MCF 10A (cell line): ENCODE data around the gene CSTF2T. TPM values are rescaled to one million over a fixed set of nuclear protein-coding genes. Genes with fewer than 3 reads are reported as not detected.
A peak's percentile ranks its signal among the peaks of the same experiment; 100 is the strongest.

ENCODE experiments used
- Bru-seq: library from RNA; stranded (reverse); fragments of 400-500 nt; gene quantifications from one replicate; lab custom pipeline; 2021; lab: Mats Ljungman, UMichigan
- BruChase-seq, 2 experiments: library from RNA; stranded (reverse); fragments of 400-500 nt; gene quantifications; one replicate each; lab custom pipeline; 2021; lab: Mats Ljungman, UMichigan
- BruUV-seq: library from RNA; stranded (reverse); fragments of 400-500 nt; replicated peaks from 2 replicates; lab custom pipeline; 2021; lab: Mats Ljungman, UMichigan
- CTCF ChIA-PET: fragments of 300-600 bp; sonication (Branson Sonifier 250); formaldehyde crosslinking; extraction: SDS; loops from one replicate; lab custom pipeline; 2021; ENCODE audit warnings: antibody characterized with exemption, inconsistent platforms; lab: Yijun Ruan, JAX
- POLR2A ChIA-PET: fragments of 300-600, 350-650 bp; sonication (Branson Sonifier 250); formaldehyde crosslinking; extraction: SDS; loops from one replicate; lab custom pipeline; 2020; ENCODE audit warnings: antibody characterized with exemption, inconsistent platforms; lab: Yijun Ruan, JAX
- DNase-seq: peaks from one replicate; pipeline ENCODE4 v3.0.0-alpha.2; 2018; ENCODE audit not compliant: unreplicated experiment
- H3K27ac Mint-ChIP-seq: one replicate; pipeline ENCODE4 v1.8.0; 2022; ENCODE audit warnings: mild to moderate bottlenecking, low read depth, mixed read lengths; ENCODE audit not compliant: unreplicated experiment
- H3K27me3 Mint-ChIP-seq: one replicate; pipeline ENCODE4 v1.8.0; 2022; ENCODE audit warnings: mixed read lengths; ENCODE audit not compliant: insufficient read depth, unreplicated experiment
- H3K36me3 Mint-ChIP-seq: one replicate; pipeline ENCODE4 v1.8.0; 2022; ENCODE audit warnings: mild to moderate bottlenecking, moderate library complexity, mixed read lengths; ENCODE audit not compliant: insufficient read depth, unreplicated experiment
- H3K4me1 Mint-ChIP-seq: one replicate; pipeline ENCODE4 v1.8.0; 2022; ENCODE audit warnings: mixed read lengths; ENCODE audit not compliant: insufficient read depth, unreplicated experiment
- H3K4me3 Mint-ChIP-seq: one replicate; pipeline ENCODE4 v1.8.0; 2022; ENCODE audit warnings: mild to moderate bottlenecking, moderate library complexity, mixed read lengths; ENCODE audit not compliant: unreplicated experiment
- H3K9me3 Mint-ChIP-seq: one replicate; pipeline ENCODE4 v1.8.0; 2022; ENCODE audit warnings: mixed read lengths; ENCODE audit not compliant: unreplicated experiment
- intact Hi-C: fragments of 100-400 bp; cut with micrococcal nuclease; formaldehyde crosslinking; loops from 2 replicates; pipeline ENCODE4 v1.14.1; 2022
- long read RNA-seq: library from polyadenylated mRNA; stranded (forward); transcript quantifications from one replicate; pipeline ENCODE4 v2.0.0, GENCODE V29; 2022
- total RNA-seq: library from RNA; stranded (reverse); gene quantifications from 2 replicates; pipeline ENCODE4 v1.2.3, GENCODE V29; 2022
- TF ChIP-seq, protein P1 (sequence below): fragments of 200-600 bp; IDR thresholded peaks from one replicate; pipeline ENCODE4 v1.8.0; 2022; ENCODE audit warnings: antibody characterized with exemption, mild to moderate bottlenecking; ENCODE audit not compliant: unreplicated experiment

The CSTF2T gene, protein sequence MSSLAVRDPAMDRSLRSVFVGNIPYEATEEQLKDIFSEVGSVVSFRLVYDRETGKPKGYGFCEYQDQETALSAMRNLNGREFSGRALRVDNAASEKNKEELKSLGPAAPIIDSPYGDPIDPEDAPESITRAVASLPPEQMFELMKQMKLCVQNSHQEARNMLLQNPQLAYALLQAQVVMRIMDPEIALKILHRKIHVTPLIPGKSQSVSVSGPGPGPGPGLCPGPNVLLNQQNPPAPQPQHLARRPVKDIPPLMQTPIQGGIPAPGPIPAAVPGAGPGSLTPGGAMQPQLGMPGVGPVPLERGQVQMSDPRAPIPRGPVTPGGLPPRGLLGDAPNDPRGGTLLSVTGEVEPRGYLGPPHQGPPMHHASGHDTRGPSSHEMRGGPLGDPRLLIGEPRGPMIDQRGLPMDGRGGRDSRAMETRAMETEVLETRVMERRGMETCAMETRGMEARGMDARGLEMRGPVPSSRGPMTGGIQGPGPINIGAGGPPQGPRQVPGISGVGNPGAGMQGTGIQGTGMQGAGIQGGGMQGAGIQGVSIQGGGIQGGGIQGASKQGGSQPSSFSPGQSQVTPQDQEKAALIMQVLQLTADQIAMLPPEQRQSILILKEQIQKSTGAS
- total RNA-seq (15.7 and 18.0 TPM in 2 replicates), Bru-seq, nascent RNA (percentile 84 among the genes with signal in this experiment), BruChase-seq, experiment 1, labeled RNA remaining after a 6-hour chase (percentile 90 among the genes with signal in this experiment), BruChase-seq, experiment 2, labeled RNA remaining after a 2-hour chase (percentile 96 among the genes with signal in this experiment)
- long read RNA-seq, full-length matches to known transcripts = 16 of 16 reads
- long read RNA-seq, partial matches to known transcripts = 0 of 16 reads
- long read RNA-seq, other reads (novel, unspliced or antisense) = 0 of 16 reads

DNA sequence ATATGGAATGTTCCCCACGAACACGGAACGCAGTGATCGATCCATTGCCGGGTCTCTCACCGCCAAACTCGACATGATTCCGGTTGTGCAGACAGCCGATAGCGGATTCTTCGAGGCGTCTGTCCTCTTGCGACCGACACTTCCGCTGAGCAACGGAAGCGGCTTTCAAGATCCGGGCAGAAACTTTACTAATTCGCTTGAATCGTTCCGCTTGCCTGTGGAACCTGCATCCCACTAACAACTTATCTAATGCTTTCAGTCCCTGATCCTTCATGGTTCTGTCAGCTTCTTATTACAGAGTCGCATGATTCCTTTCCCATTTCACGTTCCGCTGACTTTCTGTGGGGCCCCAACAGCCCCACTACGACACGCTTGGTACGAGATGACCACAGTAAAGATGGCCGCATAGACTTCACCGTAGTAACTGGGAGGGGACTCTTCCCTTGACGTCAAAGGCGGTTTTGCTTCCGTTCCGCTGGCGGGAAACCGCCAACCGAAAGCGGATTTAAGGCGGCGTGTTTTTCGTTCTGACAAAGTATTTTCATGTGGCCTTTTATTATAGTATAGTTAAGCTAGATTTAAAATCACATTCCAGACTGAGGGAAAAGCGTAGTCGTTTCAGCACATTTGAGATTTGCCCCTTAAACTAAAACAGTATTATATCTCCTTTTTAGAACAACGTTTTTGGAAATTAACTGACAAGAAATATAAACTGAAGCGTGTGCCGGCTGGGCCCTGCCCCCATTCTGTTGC lies at the start of gene CSTF2T:
Gene CSTF2T (minus strand): TSS at position 121 of the 753 bp plus-strand sequence. CDS start 46 bp downstream, at position 75.
- POLR2A ChIA-PET = interaction anchor here (0.9 to 1.4 kb wide), 3 partner anchors 8 to 68 kb away, joined by 3 read pairs; no protein-coding TSS in a partner anchor
- peak within 1 kb of the TSS; percentile 99 for H3K4me3 Mint-ChIP-seq
- intact Hi-C loops = no loop called here

DNA sequence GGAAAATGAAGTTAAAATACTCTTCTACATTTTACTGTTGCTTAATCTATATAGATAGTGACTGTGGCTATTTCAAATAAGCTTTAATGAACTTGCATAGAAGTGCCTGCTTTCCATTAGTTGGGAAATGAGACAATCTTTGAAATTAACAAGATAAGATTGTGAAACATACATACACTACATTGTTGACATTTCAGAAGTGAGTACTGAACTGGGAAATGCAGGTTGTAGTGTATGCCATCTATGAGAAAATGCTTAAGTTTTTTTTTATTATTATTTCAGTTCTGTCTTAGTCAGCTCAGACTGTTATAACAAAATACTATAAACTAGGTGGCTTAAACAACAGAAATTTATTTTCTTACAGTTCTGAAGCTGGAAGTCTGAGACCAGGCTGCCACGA lies 49.6 kb upstream of the CSTF2T start:
- no peaks in the 10 kb centered on the region for H3K27me3 Mint-ChIP-seq
- BruUV-seq = no TSS peak
- H3K4me1 Mint-ChIP-seq = no peaks in the 10 kb centered on the region
- ChIA-PET POLR2A (no interaction called here), CTCF (interaction anchor here (0.6 kb wide), 1 partner anchor 208 kb away, joined by 3 read pairs; no protein-coding TSS in a partner anchor)
- no peaks in the 10 kb centered on the region for H3K9me3 Mint-ChIP-seq
- H3K27ac Mint-ChIP-seq = no peak overlapping the region
- H3K4me3 Mint-ChIP-seq = no peak overlapping the region
- intact Hi-C loops = no loop called here
- DNase-seq = no peak
- TF ChIP-seq, protein P1, sequence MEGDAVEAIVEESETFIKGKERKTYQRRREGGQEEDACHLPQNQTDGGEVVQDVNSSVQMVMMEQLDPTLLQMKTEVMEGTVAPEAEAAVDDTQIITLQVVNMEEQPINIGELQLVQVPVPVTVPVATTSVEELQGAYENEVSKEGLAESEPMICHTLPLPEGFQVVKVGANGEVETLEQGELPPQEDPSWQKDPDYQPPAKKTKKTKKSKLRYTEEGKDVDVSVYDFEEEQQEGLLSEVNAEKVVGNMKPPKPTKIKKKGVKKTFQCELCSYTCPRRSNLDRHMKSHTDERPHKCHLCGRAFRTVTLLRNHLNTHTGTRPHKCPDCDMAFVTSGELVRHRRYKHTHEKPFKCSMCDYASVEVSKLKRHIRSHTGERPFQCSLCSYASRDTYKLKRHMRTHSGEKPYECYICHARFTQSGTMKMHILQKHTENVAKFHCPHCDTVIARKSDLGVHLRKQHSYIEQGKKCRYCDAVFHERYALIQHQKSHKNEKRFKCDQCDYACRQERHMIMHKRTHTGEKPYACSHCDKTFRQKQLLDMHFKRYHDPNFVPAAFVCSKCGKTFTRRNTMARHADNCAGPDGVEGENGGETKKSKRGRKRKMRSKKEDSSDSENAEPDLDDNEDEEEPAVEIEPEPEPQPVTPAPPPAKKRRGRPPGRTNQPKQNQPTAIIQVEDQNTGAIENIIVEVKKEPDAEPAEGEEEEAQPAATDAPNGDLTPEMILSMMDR = no peak
- H3K36me3 Mint-ChIP-seq = no peaks in the 10 kb centered on the region

More for the DNA sequence above, at the start of gene CSTF2T:
- peak; percentile 93 for DNase-seq
- Mint-ChIP-seq H3K9me3 (no peaks in the 10 kb centered on the region), H3K27me3 (no peaks in the 10 kb centered on the region), H3K4me1 (peaks cover 16% of the 10 kb centered on the region), H3K27ac (peak within 1 kb of the TSS; percentile 100), H3K36me3 (peaks cover 42% of the 10 kb centered on the region)
- no TSS peak for BruUV-seq
- CTCF ChIA-PET = interaction anchor here (0.6 to 2.2 kb wide), 4 partner anchors 17 to 1045 kb away, joined by 3 to 10 read pairs (median 3); no protein-coding TSS in a partner anchor
- TF ChIP-seq, protein P1 = no peak

DNA sequence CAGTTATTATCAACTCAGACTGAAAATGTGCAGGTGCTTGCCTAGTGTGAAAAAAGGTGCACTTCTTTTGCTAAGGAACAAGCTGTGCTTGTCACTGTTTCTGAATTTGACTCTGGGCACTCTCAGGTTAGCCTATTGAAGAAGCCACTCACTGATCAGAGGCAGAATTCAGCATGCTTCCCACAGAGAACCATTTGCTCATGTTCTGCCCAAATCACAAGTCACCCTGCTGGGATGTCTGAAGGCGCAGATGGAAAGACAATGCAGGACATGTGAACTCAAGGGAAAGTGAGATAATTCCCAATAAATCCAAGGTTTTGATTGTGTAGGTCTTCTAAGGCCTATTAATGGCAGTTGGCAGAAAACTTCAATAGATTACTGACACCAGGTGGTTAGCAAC lies 47.8 kb upstream of the CSTF2T start:
- no peaks in the 10 kb centered on the region for H3K27me3 Mint-ChIP-seq
- no peaks in the 10 kb centered on the region for H3K4me1 Mint-ChIP-seq
- TF ChIP-seq, protein P1 = no peak
- no peaks in the 10 kb centered on the region for H3K36me3 Mint-ChIP-seq
- no TSS peak for BruUV-seq
- no peaks in the 10 kb centered on the region for H3K9me3 Mint-ChIP-seq
- ChIA-PET CTCF (interaction anchor here (0.6 kb wide), 1 partner anchor 244 kb away, joined by 3 read pairs; no protein-coding TSS in a partner anchor), POLR2A (no interaction called here)
- H3K4me3 Mint-ChIP-seq = no peak overlapping the region
- no peak overlapping the region for H3K27ac Mint-ChIP-seq
- no peak for DNase-seq
- intact Hi-C loops = no loop called here
